GM19455 (cell line): ENCODE data around the gene KCNJ1.

Experiments used
- ATAC-seq: cut with Tn5 transposase; IDR thresholded peaks from one replicate; pipeline ENCODE4 v1.9.1; 2021; ENCODE audit not compliant: unreplicated experiment

The KCNJ1 gene

DNA sequence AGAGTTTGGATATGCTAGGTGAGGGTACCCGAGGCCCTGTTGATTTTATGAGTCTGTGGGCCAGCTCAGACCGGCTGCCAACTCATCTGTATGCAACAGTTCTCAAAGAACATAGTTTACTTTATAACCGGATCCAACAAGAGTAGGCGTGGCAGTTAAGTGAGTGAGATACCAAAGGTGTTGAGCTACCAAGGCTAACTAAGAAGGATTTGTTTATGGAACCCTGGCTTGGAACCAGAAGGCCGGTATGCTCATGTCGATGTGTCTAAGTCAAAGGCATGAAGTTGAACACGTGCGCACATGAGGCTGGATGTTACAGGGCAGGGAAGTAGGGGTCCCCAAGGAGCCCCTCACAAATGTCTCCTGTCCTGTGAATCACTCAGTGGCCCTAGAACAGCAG is at the start of gene KCNJ1:
Gene KCNJ1 (minus strand): TSS at position 20 of the 400 bp plus-strand sequence. CDS start 27,053 bp downstream, outside the sequence.
- no peak for ATAC-seq

- no peak for ATAC-seq
These were observed 49.6 kb upstream of the KCNJ1 start for GRCh38 chr11:128916681-128917080.

GRCh38 chr11:128916037-128916572 is 49.0 kb upstream of the KCNJ1 start:
- ATAC-seq = no peak

GRCh38 chr11:128915149-128915521 is 48.0 kb upstream of the KCNJ1 start:
- no peak for ATAC-seq

- ATAC-seq = no peak
These were observed 47.4 kb upstream of the KCNJ1 start for GRCh38 chr11:128914216-128915148.

- no peak for ATAC-seq
These were observed 46.7 kb upstream of the KCNJ1 start for GRCh38 chr11:128913806-128914205.

GRCh38 chr11:128911701-128912100 is 44.6 kb upstream of the KCNJ1 start:
- ATAC-seq = no peak

- ATAC-seq = no peak
These were observed 44.1 kb upstream of the KCNJ1 start for GRCh38 chr11:128911239-128911638.

DNA sequence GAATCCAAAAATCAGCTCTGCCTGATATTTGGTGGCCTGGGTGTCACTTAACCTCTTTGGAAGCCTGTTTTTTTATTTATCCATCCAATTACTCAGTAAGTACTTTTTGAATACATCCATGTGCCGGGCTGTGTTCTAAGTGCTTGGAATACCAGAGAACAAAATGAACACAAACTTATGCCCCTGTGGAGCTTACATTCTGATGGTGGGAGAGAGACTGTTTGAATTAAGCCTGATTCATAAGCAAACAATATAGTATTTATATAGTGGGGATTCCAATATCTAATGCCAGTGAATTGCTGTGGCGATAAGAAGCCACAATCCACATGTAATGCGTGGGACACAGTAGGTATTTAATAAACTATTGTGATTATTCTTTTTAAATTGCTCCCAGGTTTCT is 43.5 kb upstream of the KCNJ1 start:
- ATAC-seq = no peak

GRCh38 chr11:128909438-128910125 is 42.5 kb upstream of the KCNJ1 start:
- no peak for ATAC-seq

DNA sequence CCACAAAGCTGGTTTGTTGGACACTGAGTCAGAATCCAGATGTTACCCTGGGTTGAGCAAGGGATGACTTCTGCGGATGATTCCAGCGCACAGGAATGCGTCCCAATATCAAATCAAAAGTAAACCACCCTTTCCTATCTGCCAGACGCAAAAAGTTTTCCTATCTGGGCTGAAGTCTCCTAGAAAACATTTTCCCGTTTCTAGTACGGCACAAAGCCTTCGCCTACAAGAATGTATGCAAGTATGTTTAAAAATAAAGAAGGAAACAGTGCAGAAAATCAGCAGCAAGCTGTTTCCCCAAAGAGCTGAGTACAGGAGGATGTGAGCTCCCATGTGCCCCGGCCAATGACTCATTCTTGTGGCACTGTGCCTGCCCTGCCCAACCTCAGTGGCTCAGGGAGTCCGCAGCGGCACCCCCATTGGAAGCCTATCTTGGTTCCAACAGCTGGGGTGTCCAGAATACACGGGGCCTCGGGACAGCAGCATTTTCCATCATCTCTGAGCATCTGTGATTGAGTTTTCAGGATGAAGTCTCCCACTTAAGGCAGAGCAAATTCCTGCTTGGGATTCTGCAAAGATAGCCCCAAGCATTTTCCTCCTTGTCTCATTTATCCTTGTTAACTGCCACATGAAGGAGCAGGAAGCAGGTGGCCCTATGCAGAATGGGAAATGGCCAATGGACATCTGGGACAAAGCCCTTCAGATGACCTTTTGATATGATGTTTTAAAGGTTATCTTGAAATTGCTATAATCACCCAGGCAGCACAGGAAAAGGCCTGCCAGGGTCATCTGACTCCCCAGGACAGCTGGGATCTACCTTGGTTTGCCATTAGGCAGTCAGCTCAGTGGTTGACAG is 41.5 kb upstream of the KCNJ1 start:
- no peak for ATAC-seq

DNA sequence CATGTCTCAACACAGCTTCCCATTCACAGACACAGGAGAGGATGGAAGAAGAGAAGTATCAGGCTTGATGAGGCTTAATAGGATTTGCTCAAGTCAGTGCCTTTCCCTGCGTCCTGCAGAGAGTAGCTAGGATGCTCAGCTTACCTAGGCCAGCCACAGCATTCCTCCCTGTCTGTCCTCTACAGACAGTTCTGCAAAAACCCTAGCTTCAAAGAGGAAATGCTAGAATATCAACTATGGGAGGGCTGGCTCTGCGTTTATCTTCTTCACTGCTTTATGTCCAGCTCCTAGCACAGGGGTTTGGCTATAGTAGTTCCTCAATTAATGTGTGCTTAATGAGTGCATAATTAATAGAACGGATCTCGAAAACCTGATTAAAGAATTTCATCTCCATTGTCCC is 40.5 kb upstream of the KCNJ1 start:
- ATAC-seq = no peak

DNA sequence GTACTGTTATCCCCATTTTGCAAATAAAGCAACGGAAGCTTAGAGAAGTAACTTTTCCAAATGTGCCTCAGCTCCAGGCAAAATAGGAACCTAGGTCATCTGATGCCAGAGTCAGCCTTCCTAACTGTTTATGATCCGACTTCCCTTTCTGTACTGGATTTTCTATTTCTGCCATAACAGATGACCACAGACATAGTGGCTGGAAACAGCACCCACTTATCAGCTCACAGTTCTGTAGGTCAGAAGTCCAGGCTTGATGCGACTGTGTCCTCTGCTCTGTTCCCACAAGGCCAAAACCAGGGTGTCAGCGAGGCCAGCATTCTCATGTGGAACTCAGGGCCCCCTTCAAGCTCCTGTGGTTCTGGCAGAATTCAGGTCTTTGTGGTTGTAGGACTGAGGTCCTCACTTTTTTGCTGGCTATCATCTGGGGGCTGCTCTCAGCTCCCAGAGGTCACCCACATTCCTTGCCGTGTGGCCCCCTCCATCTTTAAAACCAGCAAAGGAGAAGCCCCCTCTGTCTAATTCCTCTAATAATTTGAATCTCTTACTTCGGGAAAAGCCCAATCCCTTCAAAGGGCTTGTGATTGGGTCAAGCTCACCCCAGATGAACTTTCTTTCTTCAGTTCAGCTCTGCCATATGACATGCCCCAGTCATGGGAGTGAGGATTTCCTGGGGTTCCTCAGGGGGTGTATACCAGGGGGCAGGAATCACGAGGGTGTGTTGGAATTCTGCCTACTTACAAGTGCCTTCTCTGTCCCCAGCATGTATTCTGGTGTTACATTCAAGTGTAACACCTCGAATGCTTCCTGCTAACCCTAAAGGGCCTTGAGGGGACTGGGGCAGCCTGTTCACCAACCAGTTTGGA is 39.3 kb upstream of the KCNJ1 start:
- ATAC-seq = no peak

DNA sequence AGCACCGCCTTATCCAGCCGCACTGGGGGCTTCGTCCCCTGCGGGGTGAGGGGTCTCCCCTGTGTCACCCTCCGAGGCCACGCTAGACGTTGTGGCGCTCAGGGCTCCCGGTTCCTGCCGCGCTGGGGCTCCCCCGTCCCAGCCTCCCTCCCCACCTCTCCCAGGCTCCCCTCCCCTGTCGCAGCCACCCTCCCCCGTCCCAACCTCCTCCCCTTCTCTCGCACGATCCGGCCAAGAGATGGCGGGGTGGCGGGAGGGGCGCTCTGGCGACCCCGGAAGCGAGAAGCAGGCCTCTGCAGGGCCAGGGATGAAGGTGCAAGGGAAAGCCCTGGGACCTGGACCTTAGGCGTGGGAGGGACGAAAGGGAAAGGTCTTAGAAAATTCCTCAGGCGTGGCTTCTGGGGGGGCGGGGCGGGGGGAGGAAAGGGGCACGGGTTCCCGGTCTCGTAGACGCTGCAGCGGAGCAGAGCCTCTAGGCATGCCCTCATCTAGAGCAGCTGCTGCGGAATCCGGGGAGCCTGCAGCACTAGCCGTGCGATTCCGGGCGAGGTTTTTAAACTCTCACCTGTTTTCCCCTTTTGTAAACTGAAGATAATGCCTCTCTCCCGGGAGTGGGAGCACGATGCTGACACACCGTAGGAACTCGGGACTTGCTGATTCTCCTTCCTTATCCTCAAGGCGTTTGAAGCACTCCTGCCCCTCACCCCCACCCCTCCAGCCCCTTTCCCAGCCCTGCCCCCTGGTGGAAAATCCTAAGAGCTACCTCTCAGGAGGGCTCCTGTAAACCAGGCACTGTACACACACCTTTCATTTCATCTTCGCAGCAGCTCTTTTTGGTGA is 38.5 kb upstream of the KCNJ1 start:
- ATAC-seq = no peak

DNA sequence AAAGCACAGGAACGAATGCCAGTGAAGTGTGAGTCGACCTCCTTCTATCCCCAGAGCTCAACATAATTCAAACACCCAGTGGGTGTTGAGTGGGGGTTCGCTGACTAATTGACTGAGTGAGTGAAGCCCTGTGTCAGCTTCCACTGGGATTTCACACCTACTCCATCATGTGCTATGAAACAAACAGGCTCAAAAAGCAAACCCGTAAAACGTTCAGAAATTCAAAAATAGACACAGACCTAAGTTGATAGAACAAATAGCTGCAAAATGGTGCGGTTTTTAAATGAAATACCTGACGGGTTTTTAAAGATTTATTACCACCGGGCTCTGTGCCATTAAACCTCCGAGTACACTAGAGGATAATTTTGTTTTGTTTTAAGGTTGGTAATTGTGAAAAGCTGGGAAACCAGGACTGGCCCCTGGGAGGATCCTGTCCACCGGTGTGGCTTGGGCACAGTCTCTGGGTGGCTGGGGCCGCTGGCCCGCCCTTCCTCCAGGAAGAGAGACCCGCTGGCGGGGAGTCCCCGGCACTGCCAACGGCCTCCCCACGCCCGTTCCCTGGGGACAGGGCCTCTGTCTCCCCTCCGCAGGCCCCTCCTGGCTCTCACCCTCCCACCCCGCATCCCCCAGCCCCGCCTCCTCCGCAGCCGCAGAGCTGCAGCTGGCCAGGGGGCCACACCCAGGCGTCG is 37.7 kb upstream of the KCNJ1 start:
- no peak for ATAC-seq

DNA sequence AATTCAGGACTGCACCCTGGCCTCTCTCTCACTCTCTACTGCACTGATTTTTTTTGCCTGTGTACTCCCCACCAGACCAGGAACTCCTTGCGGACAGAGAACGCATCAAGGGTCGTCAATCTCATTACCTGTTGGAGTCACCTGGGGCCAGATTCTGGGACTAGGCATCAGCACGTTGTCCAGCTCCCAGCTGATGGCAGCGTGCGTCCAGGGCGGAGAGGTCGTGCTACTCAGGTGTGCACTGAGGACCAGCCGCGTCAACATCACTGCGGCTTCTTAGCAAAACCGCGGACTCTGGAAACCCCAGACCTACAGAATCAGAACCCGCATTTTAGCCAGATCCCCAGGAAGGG is 37.2 kb upstream of the KCNJ1 start:
- ATAC-seq = no peak

GRCh38 chr11:128903248-128904061 is 36.4 kb upstream of the KCNJ1 start:
- ATAC-seq = no peak

DNA sequence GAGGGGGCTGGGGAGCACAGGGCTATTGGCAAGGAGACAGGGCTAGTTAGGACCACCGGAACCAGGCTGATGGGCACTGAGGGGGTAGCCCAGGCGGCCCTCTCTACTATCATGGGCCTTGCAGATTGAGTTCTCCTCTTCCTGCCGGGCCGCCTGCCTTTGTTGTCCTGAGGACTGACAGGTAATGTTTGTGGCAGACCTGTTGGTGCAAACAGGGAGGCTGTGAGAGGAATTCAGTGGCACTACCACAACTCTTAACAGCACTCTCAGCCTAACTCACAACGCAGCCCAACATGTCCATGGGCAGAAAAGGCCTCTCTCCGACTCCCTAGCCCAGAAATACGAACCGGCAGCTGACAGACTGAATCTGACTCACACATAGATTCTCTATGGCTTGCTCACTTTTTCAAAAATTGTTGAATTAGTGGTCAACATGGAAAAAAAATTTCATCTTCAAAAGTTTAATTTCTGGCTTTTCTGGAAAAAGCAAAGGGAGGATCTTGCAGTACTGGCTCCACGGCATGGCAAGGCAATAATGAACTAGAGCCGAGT is 35.5 kb upstream of the KCNJ1 start:
- no peak for ATAC-seq
